Measurements from ENCODE around the gene SAP30BP. TPM values are rescaled to one million over a fixed set of nuclear protein-coding genes. Genes with fewer than 3 reads are reported as not detected.
A peak's percentile ranks its signal among the peaks of the same experiment; 100 is the strongest.

The SAP30BP gene
- total RNA-seq, 4 donors from 2014 or later = 50.3 to 81.3 (median 77.6) TPM

DNA sequence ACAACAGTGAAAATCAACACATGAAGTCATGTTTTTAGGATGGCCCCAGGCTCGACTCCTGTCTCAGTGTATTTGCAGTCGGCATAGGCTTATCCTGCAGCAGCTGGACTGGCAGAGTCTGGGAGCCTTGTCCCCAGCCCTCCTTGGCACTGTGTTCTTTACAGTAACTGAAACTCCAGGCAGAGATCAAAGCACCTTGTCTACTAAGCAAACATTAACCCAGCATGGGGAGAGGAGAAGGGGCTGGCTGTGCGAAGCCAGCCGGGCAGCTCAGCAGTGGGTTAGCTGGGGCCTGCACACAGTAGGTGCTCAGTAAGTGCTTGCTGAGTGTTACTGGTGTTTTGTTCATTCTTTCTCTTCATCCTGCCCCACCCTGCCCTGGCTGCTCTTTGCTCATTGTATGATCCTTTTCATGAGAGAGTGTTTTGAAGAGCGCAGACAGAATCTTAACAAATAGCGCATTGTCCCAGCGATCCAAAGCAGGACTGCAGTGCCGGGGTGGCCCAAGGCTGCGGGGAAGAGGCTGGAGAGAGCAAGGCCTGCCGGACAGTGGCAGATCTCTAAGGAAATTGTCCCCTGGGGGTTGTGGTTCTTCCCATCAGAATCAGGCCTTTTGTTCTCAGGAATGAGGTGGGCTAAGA lies 30.6 kb downstream of the SAP30BP start:
- H3K36me3 ChIP-seq = peaks cover 22 to 76% (median 58%) of the 10 kb centered on the region in 4 donors
- no peaks in the 10 kb centered on the region for H3K27me3 ChIP-seq
- H3K4me3 ChIP-seq = no peak overlapping the region
- WGBS = 84% methylated on average over 9 of the region's 10 CpGs
- peak overlapping the region; percentile 44 to 87 (median 78) for H3K27ac ChIP-seq (replicated peaks in 1 of 4)
- no peak for TF ChIP-seq POLR2A (IDR thresholded peaks at IDR 0.05; ENCODE audit: low read depth)
- peak in 1 of 2 donors; percentile 22 for TF ChIP-seq POLR2AphosphoS5 (IDR thresholded peaks at IDR 0.05)
- H3K4me1 ChIP-seq = peaks cover 77 to 94% (median 85%) of the 10 kb centered on the region in 4 donors
- intact Hi-C loops (cut with DNase I) = no loop called here
- no peak for DNase-seq (ENCODE audit: extremely low spot score)
- no peaks in the 10 kb centered on the region for H3K9me3 ChIP-seq

DNA sequence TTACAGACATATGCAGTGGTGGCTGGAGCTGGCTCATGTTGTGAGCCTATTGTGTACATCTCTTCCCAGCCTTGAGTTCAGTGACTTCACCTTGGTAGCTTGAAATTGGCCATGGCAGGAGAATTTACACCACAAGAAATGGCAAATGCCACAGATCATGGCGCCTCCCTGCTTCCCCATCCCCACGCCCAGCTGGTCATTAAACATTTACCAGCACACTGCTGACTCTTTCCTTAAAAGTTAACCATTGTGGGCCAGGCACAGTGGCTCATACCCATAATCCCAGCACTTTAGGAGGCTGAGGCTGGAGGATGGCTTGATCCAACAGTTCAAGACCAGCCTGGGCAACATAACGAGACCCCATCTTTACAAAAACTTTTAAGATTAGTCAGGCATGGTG lies 31.5 kb downstream of the SAP30BP start:
- Histone ChIP-seq H3K36me3 (peaks cover 31 to 76% (median 65%) of the 10 kb centered on the region in 4 donors), H3K4me3 (no peak overlapping the region), H3K9me3 (no peaks in the 10 kb centered on the region), H3K27ac (replicated peaks in 1 of 4) (peak overlapping the region; percentile 60 to 87 (median 76)), H3K4me1 (peaks cover 69 to 85% (median 76%) of the 10 kb centered on the region in 4 donors), H3K27me3 (no peaks in the 10 kb centered on the region)
- intact Hi-C loops (cut with DNase I) = no loop called here
- WGBS = 97% methylated on average over 3 of the region's 3 CpGs
- DNase-seq (ENCODE audit: extremely low spot score) = no peak
- TF ChIP-seq POLR2A (IDR thresholded peaks at IDR 0.05; ENCODE audit: low read depth) (no peak), POLR2AphosphoS5 (IDR thresholded peaks at IDR 0.05) (no peak), EP300 (IDR thresholded peaks at IDR 0.05) (no peak)
- TF ChIP-seq, protein P1, sequence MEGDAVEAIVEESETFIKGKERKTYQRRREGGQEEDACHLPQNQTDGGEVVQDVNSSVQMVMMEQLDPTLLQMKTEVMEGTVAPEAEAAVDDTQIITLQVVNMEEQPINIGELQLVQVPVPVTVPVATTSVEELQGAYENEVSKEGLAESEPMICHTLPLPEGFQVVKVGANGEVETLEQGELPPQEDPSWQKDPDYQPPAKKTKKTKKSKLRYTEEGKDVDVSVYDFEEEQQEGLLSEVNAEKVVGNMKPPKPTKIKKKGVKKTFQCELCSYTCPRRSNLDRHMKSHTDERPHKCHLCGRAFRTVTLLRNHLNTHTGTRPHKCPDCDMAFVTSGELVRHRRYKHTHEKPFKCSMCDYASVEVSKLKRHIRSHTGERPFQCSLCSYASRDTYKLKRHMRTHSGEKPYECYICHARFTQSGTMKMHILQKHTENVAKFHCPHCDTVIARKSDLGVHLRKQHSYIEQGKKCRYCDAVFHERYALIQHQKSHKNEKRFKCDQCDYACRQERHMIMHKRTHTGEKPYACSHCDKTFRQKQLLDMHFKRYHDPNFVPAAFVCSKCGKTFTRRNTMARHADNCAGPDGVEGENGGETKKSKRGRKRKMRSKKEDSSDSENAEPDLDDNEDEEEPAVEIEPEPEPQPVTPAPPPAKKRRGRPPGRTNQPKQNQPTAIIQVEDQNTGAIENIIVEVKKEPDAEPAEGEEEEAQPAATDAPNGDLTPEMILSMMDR (IDR thresholded peaks at IDR 0.05) = no peak

DNA sequence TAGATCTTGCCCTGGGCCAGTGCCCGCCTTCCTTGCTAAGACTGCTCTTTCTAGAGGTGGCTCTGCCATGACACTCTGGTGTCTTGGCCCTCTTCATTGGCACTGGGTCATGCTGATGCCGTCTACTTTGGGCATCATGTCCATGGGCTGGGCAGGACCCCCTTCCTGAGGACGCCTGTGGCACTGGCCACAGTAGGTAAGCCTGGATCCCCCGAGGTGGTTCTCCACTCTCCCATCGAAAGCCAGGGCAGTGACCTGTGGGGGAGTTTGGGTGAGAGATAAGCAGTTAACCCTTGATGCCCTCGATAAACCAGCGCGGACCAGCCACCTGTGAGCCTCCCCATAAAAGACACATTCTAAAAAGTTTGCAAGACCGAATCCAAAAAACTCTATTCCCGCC lies 34.1 kb downstream of the SAP30BP start:
- peaks cover 53 to 80% (median 75%) of the 10 kb centered on the region in 4 donors for H3K36me3 ChIP-seq
- TF ChIP-seq POLR2A (IDR thresholded peaks at IDR 0.05; ENCODE audit: low read depth) (no peak), EP300 (IDR thresholded peaks at IDR 0.05) (no peak), POLR2AphosphoS5 (IDR thresholded peaks at IDR 0.05) (no peak)
- TF ChIP-seq, protein P1 (IDR thresholded peaks at IDR 0.05) = no peak
- WGBS = 84% methylated on average over 9 of the region's 10 CpGs
- H3K4me3 ChIP-seq = no peak overlapping the region
- no peak for DNase-seq (ENCODE audit: extremely low spot score)
- no peaks in the 10 kb centered on the region for H3K27me3 ChIP-seq
- no peaks in the 10 kb centered on the region for H3K9me3 ChIP-seq
- intact Hi-C loops (cut with DNase I) = no loop called here
- H3K27ac ChIP-seq (replicated peaks in 1 of 4) = peak overlapping the region; percentile 61 to 87 (median 68)
- peaks cover 48 to 64% (median 53%) of the 10 kb centered on the region in 4 donors for H3K4me1 ChIP-seq

DNA sequence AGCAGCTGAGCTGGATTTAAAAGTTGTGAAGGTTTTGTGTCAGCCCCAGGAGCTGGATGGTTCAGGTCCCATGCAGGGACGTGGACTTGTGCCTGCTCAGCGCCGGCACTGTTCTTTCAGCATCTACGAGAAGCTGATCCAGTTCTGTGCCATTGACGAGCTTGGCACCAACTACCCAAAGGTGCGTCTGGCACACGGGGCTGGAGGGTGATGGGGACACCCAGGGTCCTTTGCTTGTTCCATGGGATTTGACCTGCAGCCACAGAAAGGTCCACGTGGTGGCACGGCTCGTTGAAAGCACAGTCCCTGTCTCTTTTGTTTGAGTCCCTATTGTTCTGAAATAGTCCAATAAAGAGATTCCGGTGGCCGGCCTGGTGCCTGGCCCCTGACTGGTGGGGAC lies 36.1 kb downstream of the SAP30BP start:
- TF ChIP-seq POLR2AphosphoS5 (IDR thresholded peaks at IDR 0.05) = no peak
- no peak for TF ChIP-seq POLR2A (IDR thresholded peaks at IDR 0.05; ENCODE audit: low read depth)
- TF ChIP-seq, protein P1 (IDR thresholded peaks at IDR 0.05) = no peak
- no peak for TF ChIP-seq EP300 (IDR thresholded peaks at IDR 0.05)
- peak overlapping the region in 1 of 4 donors; percentile 65 for H3K27ac ChIP-seq (replicated peaks in 1 of 4)
- H3K9me3 ChIP-seq = no peaks in the 10 kb centered on the region
- H3K4me1 ChIP-seq = peaks cover 33 to 57% (median 44%) of the 10 kb centered on the region in 4 donors
- H3K4me3 ChIP-seq = no peak overlapping the region
- peaks cover 66 to 86% (median 85%) of the 10 kb centered on the region in 4 donors for H3K36me3 ChIP-seq
- intact Hi-C loops (cut with DNase I) = no loop called here
- DNase-seq (ENCODE audit: extremely low spot score) = no peak
- H3K27me3 ChIP-seq = no peaks in the 10 kb centered on the region
- WGBS = 89% methylated on average over 6 of the region's 12 CpGs

DNA sequence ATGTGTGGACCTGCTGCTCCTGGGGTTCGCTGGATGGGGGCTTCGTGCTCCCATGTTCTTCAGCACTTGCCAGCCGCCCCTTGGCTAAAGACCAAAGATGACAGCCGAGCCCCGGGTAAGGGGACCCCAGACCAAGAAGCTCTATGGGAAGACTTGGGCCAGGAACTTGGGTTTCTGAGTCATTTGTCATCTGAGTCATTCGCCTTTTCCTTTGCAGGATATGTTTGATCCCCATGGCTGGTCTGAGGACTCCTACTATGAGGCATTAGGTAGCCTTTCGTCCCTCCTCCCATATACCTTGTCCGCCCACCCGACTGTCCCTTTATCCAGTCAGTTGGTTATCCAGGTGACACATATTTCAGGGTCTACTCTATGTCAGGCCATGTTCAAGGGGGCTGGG lies 36.5 kb downstream of the SAP30BP start:
- WGBS = 93% methylated on average over 7 of the region's 9 CpGs
- Histone ChIP-seq H3K27me3 (no peaks in the 10 kb centered on the region), H3K9me3 (no peaks in the 10 kb centered on the region), H3K4me1 (peaks cover 29 to 54% (median 42%) of the 10 kb centered on the region in 4 donors), H3K36me3 (peaks cover 66 to 90% (median 88%) of the 10 kb centered on the region in 4 donors), H3K4me3 (no peak overlapping the region), H3K27ac (replicated peaks in 1 of 4) (no peak overlapping the region)
- TF ChIP-seq POLR2AphosphoS5 (IDR thresholded peaks at IDR 0.05) (no peak), POLR2A (IDR thresholded peaks at IDR 0.05; ENCODE audit: low read depth) (no peak), EP300 (IDR thresholded peaks at IDR 0.05) (no peak)
- TF ChIP-seq, protein P1 (IDR thresholded peaks at IDR 0.05) = no peak
- DNase-seq (ENCODE audit: extremely low spot score) = no peak
- intact Hi-C loops (cut with DNase I) = no loop called here
